ENCODE results near the gene GPS2. TPM values are rescaled to one million over a fixed set of nuclear protein-coding genes. Genes with fewer than 3 reads are reported as not detected.
"Not testable (repeated sequence)": the region's sequence is repeated elsewhere in the genome, so short reads cannot be mapped to it uniquely, and the experiment has no call there.

GPS2 gene
- total RNA-seq, 1 experiment from 2014 or later = 119 TPM

DNA sequence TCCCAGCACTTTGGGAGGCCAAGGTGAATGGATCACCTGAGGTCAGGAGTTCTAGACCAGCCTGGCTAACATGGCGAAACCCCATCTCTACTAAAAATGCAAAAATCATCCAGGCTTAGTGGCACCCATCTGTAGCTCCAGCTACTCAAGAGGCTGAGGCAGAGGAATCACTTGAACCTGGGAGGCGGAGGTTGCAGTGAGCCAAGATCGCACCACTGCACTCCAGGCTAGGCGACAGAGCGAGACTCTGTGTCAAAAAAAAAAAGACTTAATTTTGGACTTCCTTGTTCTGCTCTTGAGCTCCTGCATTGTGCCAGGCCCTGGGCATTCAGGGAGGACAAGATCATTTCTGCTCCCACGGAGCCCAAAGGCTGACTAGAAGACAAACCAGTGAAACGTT lies 22.4 kb upstream of the GPS2 start:
- not testable (repeated sequence) for DNase-seq (ENCODE audit: low read depth)

DNA sequence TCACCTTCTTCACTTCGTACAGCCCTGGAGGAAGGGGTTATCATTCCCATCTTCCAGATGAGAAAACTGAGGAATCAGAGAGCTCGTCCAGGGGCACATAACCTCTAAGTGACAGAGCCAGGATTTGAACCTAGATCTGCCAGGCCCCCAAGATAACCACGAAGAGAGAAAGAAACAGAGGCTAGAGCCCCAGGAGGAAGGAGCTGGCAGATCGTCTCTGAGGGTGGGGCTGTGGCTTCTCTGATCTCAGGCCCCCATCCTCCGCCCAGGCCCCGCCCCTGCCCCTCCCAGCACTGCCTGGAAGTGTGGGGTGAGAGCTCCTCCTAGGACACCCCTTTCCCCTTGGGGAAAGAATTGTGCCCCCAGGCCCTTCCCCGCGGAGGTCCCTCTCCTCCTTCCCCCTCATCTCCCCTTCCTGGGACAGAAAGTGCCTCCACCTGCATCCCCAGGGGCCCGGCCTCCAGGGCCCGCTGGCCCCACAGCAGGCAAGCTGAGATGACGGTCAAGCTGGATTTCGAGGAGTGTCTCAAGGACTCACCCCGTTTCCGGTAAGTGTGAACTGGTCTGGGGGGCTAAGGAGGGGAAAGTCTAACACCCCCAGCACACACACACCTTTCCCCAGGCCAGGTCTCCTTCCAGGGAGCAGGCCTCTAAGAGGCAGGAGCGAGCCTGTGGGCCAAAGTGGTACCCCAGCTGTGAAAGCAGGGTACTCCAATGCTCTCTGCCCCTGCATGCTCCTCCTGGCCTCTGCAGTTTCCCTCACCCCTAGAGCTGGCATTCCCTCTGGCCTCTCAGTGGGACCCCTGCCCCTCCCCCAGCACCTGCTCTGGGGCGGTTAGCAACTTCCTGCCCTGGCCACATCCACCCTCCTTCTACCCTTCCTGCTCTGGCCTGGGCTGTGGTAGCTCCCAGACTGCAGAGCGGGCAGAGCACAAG lies 21.3 kb upstream of the GPS2 start, which contains the start of gene ACAP1:
Gene ACAP1, plus strand, starts transcription at position 290 of the 936 bp plus-strand sequence. Its CDS starts 206 bp downstream, at position 496.
- DNase-seq (ENCODE audit: low read depth) = no peak

DNA sequence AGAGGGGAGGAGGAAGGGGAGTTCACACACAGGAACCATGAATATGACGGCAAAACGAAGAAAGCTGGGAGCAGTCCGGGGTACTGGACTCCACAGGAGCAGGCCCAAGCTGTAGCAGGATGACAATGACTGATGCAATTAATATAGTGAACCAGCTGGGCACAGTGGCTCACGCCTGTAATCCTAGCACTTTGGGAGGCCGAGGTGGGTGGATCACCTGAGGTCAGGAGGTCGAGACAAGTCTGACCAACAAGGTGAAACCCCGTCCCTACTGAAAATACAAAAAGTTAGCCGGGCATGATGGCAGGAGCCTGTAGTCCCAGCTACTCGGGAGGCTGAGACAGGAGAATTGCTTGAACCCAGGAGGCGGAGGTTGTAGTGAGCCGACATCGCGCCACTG lies 20.6 kb upstream of the GPS2 start:
- DNase-seq (ENCODE audit: low read depth) = not testable (repeated sequence)

DNA sequence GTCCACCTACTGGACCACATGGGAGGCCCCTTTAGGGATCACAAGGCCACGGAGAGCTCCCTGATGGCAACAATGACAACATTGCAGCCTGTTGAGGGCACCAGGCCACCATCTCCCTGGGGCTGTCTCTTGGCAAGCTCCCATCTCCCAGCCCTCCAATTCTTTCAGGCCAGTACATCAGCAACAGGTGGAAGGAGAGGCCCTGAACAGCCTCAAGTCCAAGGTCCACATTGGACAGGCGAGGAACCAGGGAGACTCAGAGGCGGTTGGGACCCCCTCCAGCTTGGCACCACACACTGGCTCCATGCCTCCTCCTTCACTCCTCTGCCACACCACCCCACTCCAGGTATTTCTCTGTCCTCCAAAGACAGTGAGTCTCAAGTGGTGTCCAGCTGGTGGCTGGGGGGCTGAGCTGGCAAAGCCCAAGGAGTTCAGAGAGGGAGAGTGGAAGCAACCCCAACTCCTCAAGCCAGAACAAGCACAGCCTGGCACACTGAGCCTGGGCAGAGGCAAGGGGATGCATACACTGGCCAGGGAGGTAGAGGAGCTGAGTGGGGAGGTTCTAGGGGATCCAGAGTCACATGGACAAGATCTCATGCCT lies 19.9 kb upstream of the GPS2 start:
- no peak for DNase-seq (ENCODE audit: low read depth)

DNA sequence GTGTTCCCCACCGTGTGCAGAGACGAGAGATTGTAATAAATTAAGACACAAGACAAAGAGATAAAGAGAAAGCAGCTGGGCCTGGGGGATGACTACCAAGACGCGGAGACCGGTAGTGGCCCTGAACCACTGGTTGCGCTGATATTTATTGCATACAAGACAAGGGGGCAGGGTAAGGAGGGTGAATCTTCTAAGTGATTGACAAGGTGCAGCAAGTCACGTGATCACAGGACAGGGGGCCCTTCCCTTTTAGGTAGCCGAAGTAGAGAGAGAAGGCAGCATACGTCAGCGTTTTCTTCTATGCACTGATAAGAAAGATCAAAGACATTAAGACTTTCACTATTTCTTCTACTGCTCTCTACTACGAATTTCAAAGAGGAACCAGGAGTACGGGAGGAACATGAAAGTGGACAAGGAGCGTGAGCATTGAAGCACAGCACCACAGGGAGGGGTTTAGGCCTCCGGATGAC lies 17.5 kb upstream of the GPS2 start:
- DNase-seq (ENCODE audit: low read depth) = not testable (repeated sequence)

DNA sequence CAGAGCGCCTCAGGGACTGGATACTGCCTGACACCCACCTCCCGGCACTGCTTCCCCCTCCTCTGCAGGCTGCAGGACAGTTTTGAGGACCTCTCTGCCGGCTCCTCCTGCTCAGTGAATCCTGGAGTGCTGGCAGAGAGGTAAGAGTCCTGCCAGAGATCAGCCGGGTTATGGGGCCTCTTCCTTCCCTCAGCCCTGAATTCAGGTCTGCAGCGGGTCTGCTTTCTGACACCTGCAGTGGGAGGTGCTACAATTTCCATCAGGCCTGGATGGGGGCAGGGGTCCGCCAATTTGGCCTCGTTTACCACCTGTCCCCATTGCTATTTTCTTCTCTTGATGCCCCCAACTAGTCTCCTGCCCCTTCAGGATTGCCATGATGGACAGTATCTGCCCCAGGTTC lies 17.0 kb upstream of the GPS2 start:
- DNase-seq (ENCODE audit: low read depth) = no peak

DNA sequence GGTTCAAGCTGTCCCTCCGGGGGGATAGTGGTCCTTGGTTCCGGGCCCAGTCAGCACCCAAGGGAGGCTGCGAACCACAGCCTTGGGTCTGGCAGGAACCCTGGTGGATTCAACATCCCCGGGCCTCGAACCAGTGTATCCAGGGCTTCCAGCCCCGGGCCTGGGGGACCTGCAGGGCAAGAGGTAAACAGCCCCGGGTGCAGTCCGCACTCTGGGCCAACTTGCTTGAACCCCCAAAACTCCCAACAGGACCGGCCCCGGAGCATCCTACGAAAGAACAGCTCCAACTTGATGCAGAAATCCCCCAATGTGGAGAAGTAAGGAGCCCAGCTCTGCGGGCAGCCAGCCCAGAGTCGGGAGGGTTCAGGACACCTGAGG lies 15.5 kb upstream of the GPS2 start:
- no peak for DNase-seq (ENCODE audit: low read depth)

DNA sequence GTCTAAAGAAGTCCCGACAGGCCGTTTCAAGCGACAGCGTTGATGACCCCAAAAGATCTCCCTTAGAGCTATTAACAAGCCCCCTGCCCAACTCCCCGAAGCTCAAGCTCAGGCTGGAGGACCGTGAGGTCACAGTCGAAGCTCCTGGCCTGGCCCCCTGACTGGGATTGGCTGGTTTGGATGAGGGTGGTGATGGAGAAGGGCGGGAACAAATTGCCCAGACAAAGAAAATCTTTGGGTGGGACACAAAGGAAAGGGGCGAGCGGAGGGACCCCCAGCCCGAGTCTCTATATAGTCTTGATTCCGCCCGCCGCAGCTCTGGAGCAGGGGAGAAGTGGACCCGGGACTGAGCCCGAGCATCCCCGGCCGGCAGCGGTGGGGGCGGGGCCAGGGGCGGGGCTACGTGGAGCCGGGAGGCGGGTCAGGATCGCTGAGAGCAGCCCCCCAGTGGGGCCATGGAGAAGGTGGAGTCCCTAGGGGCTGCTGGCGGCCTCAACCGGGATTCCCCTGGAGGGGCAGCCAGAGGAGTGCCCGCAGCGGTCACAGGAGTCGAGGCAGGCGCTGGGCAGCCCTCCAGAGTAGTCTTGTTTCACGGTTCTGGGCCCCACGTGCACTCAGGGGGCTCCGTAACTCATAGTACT lies 15.0 kb upstream of the GPS2 start:
- peak; percentile 74 for DNase-seq (ENCODE audit: low read depth)

DNA sequence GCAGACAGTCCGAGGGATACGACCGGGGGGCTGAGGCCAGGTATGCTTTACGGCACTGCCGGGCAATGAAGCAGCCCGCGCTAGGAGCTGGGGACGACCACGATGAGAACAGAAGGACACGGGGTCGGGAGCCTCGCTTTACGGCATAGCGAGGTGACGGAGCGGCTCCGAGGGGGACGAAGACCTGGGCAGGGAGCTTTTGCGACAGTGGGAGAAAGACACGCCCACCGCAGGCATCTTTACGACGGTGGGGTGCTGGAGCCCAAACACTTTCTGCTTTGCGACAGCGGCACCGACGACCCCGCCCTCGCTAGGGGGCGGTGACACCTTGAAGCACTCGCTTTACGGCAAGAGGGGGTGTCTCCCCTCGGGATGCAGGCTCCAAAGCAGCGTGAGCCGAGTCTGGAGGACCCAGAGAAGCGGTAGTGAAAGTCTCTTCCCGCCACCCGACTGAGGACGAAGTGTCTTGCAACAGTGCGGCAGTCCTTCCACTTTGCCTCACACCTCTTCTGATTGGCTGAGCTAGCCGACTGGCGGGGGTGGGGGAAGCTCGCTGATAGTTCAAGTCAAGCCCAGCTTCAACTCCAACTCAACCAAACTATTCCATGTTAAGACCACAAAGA lies 14.3 kb upstream of the GPS2 start:
- DNase-seq (ENCODE audit: low read depth) = peak; percentile 99

DNA sequence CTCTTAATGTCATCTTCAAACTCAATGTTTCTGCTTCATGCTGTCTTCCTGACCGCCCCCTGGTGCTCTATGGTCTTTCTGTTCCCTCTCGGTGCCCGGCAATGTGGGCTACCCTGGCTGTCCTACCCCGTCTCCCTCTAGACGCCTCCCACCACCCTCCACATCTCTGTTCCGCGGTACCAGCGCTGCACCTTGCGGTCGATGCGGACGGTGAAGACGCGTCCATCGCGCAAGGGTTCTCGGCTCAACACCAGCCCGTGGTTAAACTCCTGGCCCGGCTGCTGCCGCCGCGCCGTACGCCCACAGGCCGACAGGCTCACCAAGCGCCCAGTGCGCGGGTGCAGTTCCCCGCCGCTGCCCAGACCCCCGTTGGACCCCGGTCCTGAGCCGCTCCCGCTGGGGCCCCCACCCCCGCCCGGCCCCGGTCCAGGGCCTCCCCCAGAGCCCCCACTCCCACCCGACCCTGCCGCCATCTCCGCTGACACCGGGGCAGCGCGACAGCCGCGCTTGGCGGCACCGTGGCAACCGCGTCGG lies 13.7 kb upstream of the GPS2 start, which contains the start of gene NEURL4:
Gene NEURL4, minus strand, starts transcription at position 496 of the 534 bp plus-strand sequence. Its CDS starts 23 bp downstream, at position 473.
- DNase-seq (ENCODE audit: low read depth) = no peak

DNA sequence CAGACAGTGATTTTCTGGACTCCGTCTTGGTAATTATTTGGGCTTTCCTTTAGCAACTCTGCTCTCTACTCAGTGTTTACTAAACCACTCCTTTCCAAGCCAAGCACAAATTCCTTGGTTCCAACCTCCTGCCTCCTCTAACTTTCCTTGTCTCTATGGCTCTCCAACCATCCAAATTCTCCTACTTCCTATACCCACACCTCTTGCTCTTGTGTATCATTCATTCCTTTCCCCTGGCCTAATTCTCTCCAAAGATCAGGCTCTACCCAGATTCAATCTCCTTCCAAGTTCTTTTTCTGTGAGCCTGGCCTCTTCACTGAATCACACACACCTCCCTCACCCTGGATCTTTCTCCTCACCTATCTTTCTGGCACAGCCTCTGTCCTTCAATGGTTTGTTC lies 12.8 kb upstream of the GPS2 start:
- DNase-seq (ENCODE audit: low read depth) = no peak

DNA sequence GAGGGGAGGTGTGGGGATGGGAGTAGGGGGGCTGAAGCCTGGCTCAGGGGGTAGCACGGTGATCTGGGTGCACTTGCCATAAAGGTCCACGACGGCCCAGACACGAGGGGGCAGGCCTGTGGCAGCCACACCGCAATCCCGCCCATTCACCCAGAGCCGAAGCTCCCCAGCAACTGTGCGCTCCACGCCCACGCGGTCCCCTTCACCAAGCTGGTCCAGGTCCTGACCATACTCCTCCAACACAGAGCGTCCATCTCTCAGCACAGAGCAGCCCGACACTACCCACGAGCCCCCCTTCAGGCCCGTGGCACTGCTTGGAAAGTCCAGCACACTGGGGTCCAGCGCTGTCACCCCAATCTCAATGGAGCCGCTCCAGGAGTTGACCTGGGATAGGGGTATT lies 12.3 kb upstream of the GPS2 start:
- no peak for DNase-seq (ENCODE audit: low read depth)

DNA sequence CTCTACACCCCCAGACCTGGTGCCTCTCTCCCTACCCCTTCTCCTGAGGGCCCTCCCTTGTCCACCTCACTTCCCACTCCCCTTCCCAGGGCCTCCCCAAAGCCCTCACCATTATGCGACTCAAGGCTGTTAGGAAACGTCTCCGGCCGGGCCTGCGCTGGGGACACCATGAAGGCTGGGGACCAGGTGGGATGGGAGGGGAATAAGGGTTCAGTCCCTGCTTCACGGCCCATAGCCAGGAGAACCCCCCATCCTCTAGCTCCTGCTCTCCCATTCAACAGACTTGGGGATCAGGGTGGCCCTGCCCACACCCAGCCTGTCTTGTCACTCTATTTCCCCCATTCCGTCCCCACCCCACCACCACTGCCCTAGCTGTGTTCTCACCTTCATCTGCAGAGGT lies 11.9 kb upstream of the GPS2 start:
- no peak for DNase-seq (ENCODE audit: low read depth)

DNA sequence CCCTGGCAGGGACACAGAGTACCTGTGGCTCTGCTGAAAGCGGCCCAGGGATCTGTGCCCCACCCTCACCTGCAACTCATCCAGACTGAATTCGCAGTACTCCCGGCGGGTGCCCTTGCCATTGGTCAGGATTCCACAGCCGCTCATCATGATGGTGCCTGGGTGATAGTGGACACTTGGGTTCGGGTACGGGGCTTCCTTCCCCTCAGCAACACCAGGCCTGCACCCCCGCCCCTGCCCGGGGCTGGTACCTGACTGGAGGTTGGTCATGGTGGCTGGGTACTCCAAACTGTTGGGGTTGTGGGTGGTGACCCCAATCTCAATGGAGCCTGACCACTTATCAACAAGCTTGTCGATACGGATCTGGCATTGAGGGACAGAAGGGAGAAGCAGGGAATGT lies 11.0 kb upstream of the GPS2 start:
- DNase-seq (ENCODE audit: low read depth) = no peak

DNA sequence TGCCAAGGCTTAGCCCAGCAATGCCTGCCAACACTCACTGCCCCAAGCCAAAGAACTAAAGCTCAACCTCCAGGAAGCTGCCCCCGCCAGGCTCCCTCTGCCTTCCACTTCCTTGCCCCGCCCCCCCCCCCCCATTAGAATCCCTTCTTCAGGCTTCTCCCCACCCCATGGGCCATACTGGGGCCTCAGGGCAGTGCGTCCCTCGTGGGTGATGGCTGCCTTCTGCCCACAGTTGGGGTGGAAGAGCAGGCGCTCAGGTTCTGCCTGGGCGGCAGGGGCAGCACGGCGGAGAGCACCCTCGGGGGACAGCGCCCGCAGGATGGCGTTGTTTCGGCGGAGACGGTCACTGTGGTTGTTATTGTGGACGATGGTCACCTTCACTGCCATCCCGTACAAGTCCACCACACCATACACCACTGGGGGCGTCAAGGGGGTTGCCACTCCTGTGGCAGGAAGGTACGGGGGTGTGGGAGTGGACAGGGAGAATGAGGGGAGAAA lies 9.9 kb upstream of the GPS2 start:
- DNase-seq (ENCODE audit: low read depth) = no peak

DNA sequence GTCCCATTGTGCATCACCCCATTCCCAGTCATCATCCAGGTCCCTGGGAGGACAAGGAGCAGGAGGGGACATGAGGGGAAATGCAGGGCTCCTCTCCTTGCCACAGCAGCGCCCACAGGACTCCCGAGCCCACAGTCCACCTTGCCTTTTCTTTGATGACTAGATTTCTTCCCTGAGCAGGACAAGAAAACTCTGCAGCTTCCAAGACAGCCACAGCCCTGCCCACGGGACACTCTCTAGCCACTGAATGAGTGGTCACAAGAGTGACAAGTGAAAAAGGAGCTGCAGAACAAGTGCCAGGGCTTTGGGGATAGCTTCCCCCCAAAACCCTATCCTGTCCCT lies 9.2 kb upstream of the GPS2 start:
- DNase-seq (ENCODE audit: low read depth) = no peak

DNA sequence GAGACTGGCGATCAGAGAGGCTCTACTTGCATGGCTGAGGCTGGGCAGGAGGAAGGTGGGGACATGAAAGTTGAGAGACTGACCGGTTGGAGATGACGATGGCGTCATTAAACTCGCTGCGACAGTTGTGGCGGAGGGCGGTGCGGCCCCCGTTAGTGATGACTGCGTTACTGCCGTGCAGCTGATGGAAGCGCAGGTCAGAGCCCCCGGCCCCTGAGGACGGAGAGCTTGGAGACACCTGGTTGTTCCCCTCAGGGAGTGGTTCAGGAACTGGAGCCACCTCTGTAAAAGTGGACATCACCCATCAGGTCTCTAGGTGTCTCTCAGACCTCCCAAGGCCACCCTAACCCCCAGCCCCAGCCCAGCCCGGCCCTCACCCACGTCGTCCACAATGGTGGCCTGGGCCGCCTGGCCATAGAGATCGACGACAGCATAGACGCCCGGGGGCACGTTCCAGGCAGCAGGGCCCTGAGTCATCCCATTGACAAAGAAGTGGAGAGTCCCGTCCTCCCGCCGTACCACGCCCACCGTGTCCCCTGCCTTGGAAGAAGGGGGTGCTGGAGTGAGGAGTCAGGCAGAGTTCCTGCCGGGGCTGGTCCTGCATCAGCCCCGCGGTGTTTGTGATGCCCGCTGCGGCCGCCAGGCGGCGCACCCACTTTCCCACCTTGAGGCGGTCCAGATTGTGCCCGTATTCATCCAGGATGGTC lies 8.7 kb upstream of the GPS2 start:
- no peak for DNase-seq (ENCODE audit: low read depth)

DNA sequence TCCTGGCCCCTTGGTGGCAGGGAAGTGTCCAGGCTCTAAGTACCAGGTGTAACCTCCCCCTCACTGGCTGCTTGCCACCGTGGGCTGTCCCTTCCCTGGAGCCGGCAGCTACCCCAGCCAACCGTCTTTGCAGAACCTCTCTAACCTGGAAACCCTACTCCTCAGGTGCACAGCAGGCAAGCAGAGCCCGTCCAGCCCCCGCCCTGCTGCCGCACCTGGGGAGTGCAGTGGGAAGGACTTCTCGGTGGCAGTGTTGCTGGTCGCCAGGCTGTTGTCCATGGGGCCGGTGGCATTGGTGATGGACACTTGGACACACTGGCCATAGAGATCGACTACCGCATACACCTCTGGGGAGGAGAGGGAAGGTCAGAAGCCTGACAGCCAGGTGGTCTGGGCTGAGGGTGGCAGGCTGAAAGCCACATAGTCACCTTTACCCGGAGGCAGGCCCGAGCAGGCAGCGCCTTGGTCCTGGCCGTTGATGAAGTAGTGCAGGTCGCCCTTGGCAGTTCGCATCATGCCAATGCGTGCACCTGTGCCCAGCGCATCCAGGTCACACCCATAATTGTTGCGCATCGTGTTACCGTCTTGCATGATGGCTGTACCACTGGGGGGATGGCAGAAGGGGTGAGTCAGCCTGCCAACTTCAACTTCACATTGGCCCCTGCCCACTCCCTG lies 7.5 kb upstream of the GPS2 start:
- DNase-seq (ENCODE audit: low read depth) = no peak

DNA sequence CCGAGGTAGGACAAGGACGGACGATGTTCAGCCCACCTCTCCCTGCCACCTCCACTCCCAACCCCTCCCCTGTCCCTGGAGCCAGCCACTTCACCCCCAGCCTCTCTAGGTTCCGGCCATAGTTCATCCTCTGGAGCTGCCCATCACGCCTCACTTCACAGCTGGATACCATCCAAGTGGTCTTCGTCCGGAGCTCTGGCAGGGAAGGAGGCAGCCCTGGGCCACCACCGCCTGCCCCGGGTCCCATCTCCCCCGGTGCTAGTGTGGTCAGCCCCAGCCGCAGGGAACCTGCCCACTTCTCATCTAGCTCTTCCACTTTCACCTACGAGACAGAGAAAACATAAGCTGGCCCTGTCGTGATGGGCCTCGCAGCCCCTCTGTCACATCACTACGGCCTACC lies 6.3 kb upstream of the GPS2 start:
- DNase-seq (ENCODE audit: low read depth) = no peak

Data from LHCN-M2 (cell line).